KOPT-K1 (cell line): Measurements from ENCODE around the gene ANK3.

Experiments
- H3K27ac ChIP-seq: fragments of 200-600 bp; sonication (generic); 2 replicates; pipeline ENCODE4 v1.5.1; 2016; ENCODE audit warnings: antibody characterized with exemption, mild to moderate bottlenecking, low read depth, low read length; ENCODE audit not compliant: poor library complexity, severe bottlenecking
- H3K36me3 ChIP-seq: fragments of 200-600 bp; sonication (generic); 2 replicates; pipeline ENCODE4 v1.5.1; 2017; ENCODE audit warnings: antibody characterized with exemption, mild to moderate bottlenecking, low read length, moderate library complexity; ENCODE audit not compliant: insufficient read depth
- H3K9me3 ChIP-seq: fragments of 200-600 bp; sonication (generic); 2 replicates; pipeline ENCODE4 v1.5.1; 2017; ENCODE audit warnings: antibody characterized with exemption, low read length, mild to moderate bottlenecking; ENCODE audit not compliant: insufficient read depth, poor library complexity, severe bottlenecking

ANK3 gene

GRCh38 chr10:60375293-60376004, 14.2 kb downstream of the ANK3 start:
- Histone ChIP-seq H3K27ac (no peak overlapping the region), H3K9me3 (no peaks in the 10 kb centered on the region), H3K36me3 (no peaks in the 10 kb centered on the region)

- H3K27ac ChIP-seq: no peak overlapping the region
These were observed 14.8 kb downstream of the ANK3 start for GRCh38 chr10:60374836-60375235.

GRCh38 chr10:60372436-60372835, 17.2 kb downstream of the ANK3 start:
- Histone ChIP-seq H3K27ac (no peak overlapping the region), H3K9me3 (no peaks in the 10 kb centered on the region), H3K36me3 (no peaks in the 10 kb centered on the region)

More at GRCh38 chr10:60374836-60375235, 14.8 kb downstream of the ANK3 start:
- no peaks in the 10 kb centered on the region for H3K36me3 ChIP-seq
- no peaks in the 10 kb centered on the region for H3K9me3 ChIP-seq

- Histone ChIP-seq H3K9me3 (no peaks in the 10 kb centered on the region), H3K36me3 (no peaks in the 10 kb centered on the region), H3K27ac (no peak overlapping the region)
These were observed 20.1 kb downstream of the ANK3 start for GRCh38 chr10:60369547-60369930.

GRCh38 chr10:60368875-60369546, 20.7 kb downstream of the ANK3 start:
- H3K27ac ChIP-seq: no peak overlapping the region

GRCh38 chr10:60367901-60368300, 21.8 kb downstream of the ANK3 start:
- Histone ChIP-seq H3K27ac (no peak overlapping the region), H3K36me3 (no peaks in the 10 kb centered on the region), H3K9me3 (no peaks in the 10 kb centered on the region)

More at GRCh38 chr10:60368875-60369546, 20.7 kb downstream of the ANK3 start:
- H3K36me3 ChIP-seq: no peaks in the 10 kb centered on the region
- no peaks in the 10 kb centered on the region for H3K9me3 ChIP-seq

GRCh38 chr10:60367431-60367830, 22.2 kb downstream of the ANK3 start:
- Histone ChIP-seq H3K9me3 (no peaks in the 10 kb centered on the region), H3K36me3 (no peaks in the 10 kb centered on the region), H3K27ac (no peak overlapping the region)

- H3K36me3 ChIP-seq: no peaks in the 10 kb centered on the region
- no peaks in the 10 kb centered on the region for H3K9me3 ChIP-seq
- H3K27ac ChIP-seq: no peak overlapping the region
These were observed 22.7 kb downstream of the ANK3 start for GRCh38 chr10:60367024-60367423.

- H3K9me3 ChIP-seq: no peaks in the 10 kb centered on the region
- H3K36me3 ChIP-seq: no peaks in the 10 kb centered on the region
- H3K27ac ChIP-seq: no peak overlapping the region
These were observed 26.5 kb downstream of the ANK3 start for GRCh38 chr10:60363187-60363586.

- no peaks in the 10 kb centered on the region for H3K9me3 ChIP-seq
- H3K36me3 ChIP-seq: no peaks in the 10 kb centered on the region
- no peak overlapping the region for H3K27ac ChIP-seq
These were observed 27.2 kb downstream of the ANK3 start for GRCh38 chr10:60362461-60362860.

GRCh38 chr10:60359066-60359465, 30.6 kb downstream of the ANK3 start:
- Histone ChIP-seq H3K36me3 (no peaks in the 10 kb centered on the region), H3K27ac (no peak overlapping the region), H3K9me3 (no peaks in the 10 kb centered on the region)

GRCh38 chr10:60358282-60358681, 31.4 kb downstream of the ANK3 start:
- no peaks in the 10 kb centered on the region for H3K9me3 ChIP-seq
- H3K36me3 ChIP-seq: no peaks in the 10 kb centered on the region
- H3K27ac ChIP-seq: no peak overlapping the region

GRCh38 chr10:60353519-60354258, 36.0 kb downstream of the ANK3 start:
- Histone ChIP-seq H3K9me3 (no peaks in the 10 kb centered on the region), H3K36me3 (no peaks in the 10 kb centered on the region), H3K27ac (no peak overlapping the region)

- no peak overlapping the region for H3K27ac ChIP-seq
- H3K36me3 ChIP-seq: no peaks in the 10 kb centered on the region
These were observed 37.6 kb downstream of the ANK3 start for GRCh38 chr10:60352105-60352504.

GRCh38 chr10:60351191-60351853, 38.4 kb downstream of the ANK3 start:
- no peaks in the 10 kb centered on the region for H3K9me3 ChIP-seq
- no peaks in the 10 kb centered on the region for H3K36me3 ChIP-seq
- H3K27ac ChIP-seq: no peak overlapping the region

More at GRCh38 chr10:60352105-60352504, 37.6 kb downstream of the ANK3 start:
- no peaks in the 10 kb centered on the region for H3K9me3 ChIP-seq
